Adrenal gland (tissue), 12 donors: ENCODE measurements around the gene FKBP11. TPM values are rescaled to one million over a fixed set of nuclear protein-coding genes. Genes with fewer than 3 reads are reported as not detected.

Experiments
- DNase-seq, 7 donors: peaks; one replicate each; pipeline ENCODE4 v3.0.0-alpha.2; 2019 to 2020
- H3K27ac ChIP-seq, 5 donors: fragments of 200-600 bp; sonication (generic) in 4 of 5; 1 replicate in 3 of 5; 2 replicates in 2 of 5; pipeline versions ENCODE4 v1.5.1 to v1.8.0; 2016 to 2020; ENCODE audit warnings: mild to moderate bottlenecking in 1 of 5
- H3K27me3 ChIP-seq: fragments of 200-600 bp; 2 replicates; pipeline ENCODE4 v1.8.0; 2021
- H3K36me3 ChIP-seq, 2 donors: fragments of 200-600 bp; replicated peaks in 1 of 2; 1 replicate in 1 of 2; 2 replicates in 1 of 2; pipeline versions ENCODE4 v1.5.1 to v1.8.0; 2018 to 2022
- H3K4me1 ChIP-seq, 2 donors: fragments of 200-600 bp; replicated peaks in 1 of 2; 1 replicate in 1 of 2; 2 replicates in 1 of 2; pipeline versions ENCODE4 v1.5.1 to v1.8.0; 2018 to 2021
- H3K4me3 ChIP-seq, 4 donors: fragments of 200-600 bp; sonication (generic) in 3 of 4; one replicate each; pipeline ENCODE4 v1.5.1; 2016 to 2018
- H3K9me3 ChIP-seq, 3 donors: fragments of 200-600 bp; sonication (generic) in 1 of 3; replicated peaks in 1 of 3; 1 replicate in 2 of 3; 2 replicates in 1 of 3; pipeline versions ENCODE4 v1.5.1 to v1.8.0; 2016 to 2021
- POLR2A ChIP-seq, 2 donors: fragments of 450-650 bp; IDR thresholded peaks; one replicate each; pipeline ENCODE4 v1.6.1; 2017; ENCODE audit warnings: antibody characterized with exemption in 2 of 2, mild to moderate bottlenecking in 2 of 2, moderate library complexity in 1 of 2
- WGBS, 4 donors: extraction: QIAGEN DNeasy Blood & Tissue Kit in 2 of 4; methylation state at CpG; one replicate each; pipeline versions ENCODE4 v1.1.5 to v1.1.7; 2013 to 2017; 5-methylcytosine and 5-hydroxymethylcytosine counted together
- intact Hi-C, 2 donors: fragments of 100-400 bp; cut with DNase I; formaldehyde crosslinking; loops; one replicate each; pipeline versions ENCODE4 v1.14.1 to v1.15.0; 2022 to 2023
- polyA plus RNA-seq, 3 donors: library from polyadenylated mRNA; stranded (reverse); fragments of 200-250 nt in 2 of 3; fragments of 350-450 nt in 1 of 3; fragmentation: Illumina TruSeq in 1 of 3; extraction: RNeasy Lipid Tissue Mini Kit (QIAGEN cat#74804) in 1 of 3; gene quantifications; one replicate each; pipeline ENCODE4 v1.2.3, GENCODE V29; 2013 to 2014
- total RNA-seq, 9 donors: library from RNA; depleted of rRNA in 4 of 9; stranded (reverse); fragments of >200 nt in 4 of 9; fragments of 120-200 nt in 1 of 9; fragmentation: NEBNext Ultra II Directional in 1 of 9; extraction: Animal tissue kit (Norgen Biotek cat#: 25700) in 1 of 9; gene quantifications; one replicate each; pipeline versions ENCODE4 v1.1.0 to v1.2.4, GENCODE V29; 2013 to 2023
- TF ChIP-seq, protein P1 (sequence below), 6 experiments: fragments of 450-650 bp in 4 of 6; fragments of 200-600 bp in 2 of 6; sonication (generic) in 1 of 6; IDR thresholded peaks; 1 replicate in 5 of 6; 2 replicates in 1 of 6; pipeline versions ENCODE4 v1.5.1 to v1.8.0; 2016 to 2021; ENCODE audit warnings: antibody characterized with exemption in 6 of 6, mild to moderate bottlenecking in 2 of 6, moderate library complexity in 1 of 6
- donor health status: healthy with polysubstance abuse.
- donor health status: Bipolar disorder and iron deficiency.
- donor health status: DM: yes; HTN: yes; CAD: no.
- donor health status: DM: no; HTN: no; CAD: no.
- donor health status: DM: no; HTN: no; CAD: no.
- donor health status: DM: yes; HTN: yes; CAD: no.

Gene FKBP11
- total and polyA plus RNA-seq, 12 donors, result 4.1 to 118 (median 24.9) TPM

- no peak for DNase-seq
- H3K27ac ChIP-seq, result peak overlapping the region in 1 of 5 donors; percentile 86
- WGBS, 4 donors, result 55 to 75% (median 65%) methylated on average over 3 of the region's 3 CpGs
These were observed 29.7 kb upstream of the FKBP11 start for GRCh38 chr12:48954841-48955501.

GRCh38 chr12:48954061-48954460, 28.8 kb upstream of the FKBP11 start:
- Histone ChIP-seq H3K27ac (no peak overlapping the region), H3K4me3 (no peak overlapping the region), H3K9me3 (no peaks in the 10 kb centered on the region), H3K36me3 (peaks cover 0 to 9% of the 10 kb centered on the region in 2 donors), H3K27me3 (no peaks in the 10 kb centered on the region), H3K4me1 (peaks cover 14 to 29% of the 10 kb centered on the region in 2 donors)
- TF ChIP-seq POLR2A (IDR thresholded peaks at IDR 0.05), result no peak
- TF ChIP-seq, protein P1, sequence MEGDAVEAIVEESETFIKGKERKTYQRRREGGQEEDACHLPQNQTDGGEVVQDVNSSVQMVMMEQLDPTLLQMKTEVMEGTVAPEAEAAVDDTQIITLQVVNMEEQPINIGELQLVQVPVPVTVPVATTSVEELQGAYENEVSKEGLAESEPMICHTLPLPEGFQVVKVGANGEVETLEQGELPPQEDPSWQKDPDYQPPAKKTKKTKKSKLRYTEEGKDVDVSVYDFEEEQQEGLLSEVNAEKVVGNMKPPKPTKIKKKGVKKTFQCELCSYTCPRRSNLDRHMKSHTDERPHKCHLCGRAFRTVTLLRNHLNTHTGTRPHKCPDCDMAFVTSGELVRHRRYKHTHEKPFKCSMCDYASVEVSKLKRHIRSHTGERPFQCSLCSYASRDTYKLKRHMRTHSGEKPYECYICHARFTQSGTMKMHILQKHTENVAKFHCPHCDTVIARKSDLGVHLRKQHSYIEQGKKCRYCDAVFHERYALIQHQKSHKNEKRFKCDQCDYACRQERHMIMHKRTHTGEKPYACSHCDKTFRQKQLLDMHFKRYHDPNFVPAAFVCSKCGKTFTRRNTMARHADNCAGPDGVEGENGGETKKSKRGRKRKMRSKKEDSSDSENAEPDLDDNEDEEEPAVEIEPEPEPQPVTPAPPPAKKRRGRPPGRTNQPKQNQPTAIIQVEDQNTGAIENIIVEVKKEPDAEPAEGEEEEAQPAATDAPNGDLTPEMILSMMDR (IDR thresholded peaks at IDR 0.05), result no peak
- intact Hi-C loops, result no loop called here
- DNase-seq, result no peak
- WGBS, 4 donors, result 88 to 99% (median 97%) methylated on average over 3 of the region's 3 CpGs

More at GRCh38 chr12:48954841-48955501, 29.7 kb upstream of the FKBP11 start:
- Histone ChIP-seq H3K27me3 (no peaks in the 10 kb centered on the region), H3K36me3 (peaks cover 0 to 9% of the 10 kb centered on the region in 2 donors), H3K4me3 (no peak overlapping the region), H3K9me3 (no peaks in the 10 kb centered on the region), H3K4me1 (peaks cover 14 to 29% of the 10 kb centered on the region in 2 donors)
- TF ChIP-seq, protein P1 (IDR thresholded peaks at IDR 0.05), result no peak
- TF ChIP-seq POLR2A (IDR thresholded peaks at IDR 0.05), result no peak
- intact Hi-C loops, result no loop called here

DNA sequence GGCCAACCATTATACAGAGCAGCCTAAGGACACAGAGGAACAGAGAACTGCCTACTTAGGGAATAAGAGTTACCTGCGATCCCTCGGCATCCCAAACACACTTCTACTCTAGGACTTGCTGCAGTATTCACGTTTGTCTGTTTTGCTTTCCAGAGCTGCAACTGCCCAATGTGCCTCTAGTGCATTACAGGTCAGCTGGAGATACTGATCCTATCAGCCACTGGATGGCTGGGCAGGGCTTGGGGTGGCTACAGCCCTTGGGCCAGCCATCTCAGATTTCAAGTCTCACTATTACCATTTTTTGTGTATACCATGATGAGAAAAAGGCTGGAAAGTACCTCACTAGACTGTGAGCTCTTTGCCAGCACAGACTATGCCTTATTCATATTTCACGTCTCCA, 27.4 kb upstream of the FKBP11 start:
- intact Hi-C loops, result no loop called here
- Histone ChIP-seq H3K4me3 (no peak overlapping the region), H3K36me3 (peaks cover 0 to 9% of the 10 kb centered on the region in 2 donors), H3K4me1 (peaks cover 14 to 25% of the 10 kb centered on the region in 2 donors), H3K27ac (no peak overlapping the region), H3K27me3 (no peaks in the 10 kb centered on the region), H3K9me3 (no peaks in the 10 kb centered on the region)
- WGBS, 4 donors, result 90 to 95% (median 91%) methylated on average over 4 of the region's 4 CpGs
- no peak for DNase-seq
- TF ChIP-seq, protein P1 (IDR thresholded peaks at IDR 0.05), result no peak
- no peak for TF ChIP-seq POLR2A (IDR thresholded peaks at IDR 0.05)

DNA sequence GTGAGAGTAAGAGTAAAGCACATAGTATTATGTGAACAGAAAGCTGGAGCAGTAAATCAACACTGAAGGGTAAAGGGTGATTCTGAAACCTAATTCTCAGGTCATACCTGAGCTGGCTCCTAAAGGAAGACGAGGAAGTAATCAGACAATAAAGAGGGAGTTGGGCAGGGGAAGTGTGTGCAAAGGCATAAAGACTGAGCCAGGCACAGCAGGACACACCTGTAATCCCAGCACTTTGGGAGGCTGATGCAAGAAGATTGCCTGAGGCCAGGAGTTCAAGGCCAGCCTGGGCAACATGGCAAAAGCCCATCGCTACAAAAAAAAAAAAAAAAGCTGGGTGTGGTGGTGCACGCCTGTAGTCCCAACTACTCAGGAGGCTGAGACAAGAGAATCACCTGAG, 22.4 kb upstream of the FKBP11 start:
- no peak for DNase-seq
- 79 to 89% (median 87%) methylated on average over 3 of the region's 3 CpGs for WGBS, 4 donors
- H3K4me1 ChIP-seq, result peaks cover 0 to 17% of the 10 kb centered on the region in 2 donors
- peaks cover 0 to 4% of the 10 kb centered on the region in 2 donors for H3K36me3 ChIP-seq
- H3K9me3 ChIP-seq, result no peaks in the 10 kb centered on the region
- intact Hi-C loops, result no loop called here
- no peak overlapping the region for H3K4me3 ChIP-seq
- H3K27me3 ChIP-seq, result no peaks in the 10 kb centered on the region
- H3K27ac ChIP-seq, result no peak overlapping the region
- TF ChIP-seq, protein P1 (IDR thresholded peaks at IDR 0.05), result no peak
- no peak for TF ChIP-seq POLR2A (IDR thresholded peaks at IDR 0.05)
